Right ventricle myocardium superior (tissue), 1 donor: Measurements from ENCODE around the gene SGSM2. TPM values are rescaled to one million over a fixed set of nuclear protein-coding genes. Genes with fewer than 3 reads are reported as not detected.

Experiments used
- ATAC-seq: fragments of 200-7000 bp; cut with Tn5 transposase; one replicate; pipeline ENCODE4 v1.9.1; 2020; ENCODE audit warnings: mild to moderate bottlenecking; ENCODE audit not compliant: poor library complexity
- DNase-seq: peaks from one replicate; pipeline ENCODE4 v3.0.0-alpha.2; 2020
- intact Hi-C: fragments of 100-400 bp; cut with DNase I; formaldehyde crosslinking; loops from one replicate; pipeline ENCODE4 v1.11.2; 2022
- total RNA-seq: library from RNA; stranded (reverse); fragmentation: NEBNext Ultra II Directional; extraction: Animal tissue kit (Norgen Biotek cat#: 25700); gene quantifications from one replicate; pipeline ENCODE4 v1.2.1, GENCODE V29; 2021
- donor health status: DM: no; HTN: yes; CAD: no; lungs with severe emphysema.

SGSM2 gene
- total RNA-seq, 1 donor from 2014 or later = 23.0 TPM

DNA sequence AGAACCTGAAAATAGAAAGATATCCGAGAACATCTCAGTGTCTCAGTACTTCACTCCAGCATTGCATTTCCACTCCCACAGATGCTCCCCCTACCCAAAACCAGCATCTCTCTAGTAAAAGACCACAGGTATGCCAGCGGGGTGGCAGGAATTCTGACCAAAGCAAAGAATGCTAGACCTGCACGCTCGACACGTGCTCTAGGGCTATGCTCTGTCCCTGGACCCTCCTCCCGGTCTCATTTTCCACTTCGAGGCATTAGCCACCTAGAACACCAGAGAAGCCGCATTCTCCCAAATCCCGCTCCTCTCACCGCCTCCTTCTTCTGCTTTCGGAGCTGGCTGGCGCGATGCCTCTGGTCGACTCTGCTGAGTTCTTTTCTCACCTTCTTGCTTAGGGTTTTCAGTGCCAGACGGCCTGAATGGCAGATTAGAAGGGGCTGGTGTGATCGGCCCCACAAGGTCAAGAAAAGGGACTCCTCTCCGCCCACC is 1.5 kb upstream of the SGSM2 start:
- intact Hi-C loops = no loop called here
- DNase-seq (peak; percentile 47), ATAC-seq (no peak)

DNA sequence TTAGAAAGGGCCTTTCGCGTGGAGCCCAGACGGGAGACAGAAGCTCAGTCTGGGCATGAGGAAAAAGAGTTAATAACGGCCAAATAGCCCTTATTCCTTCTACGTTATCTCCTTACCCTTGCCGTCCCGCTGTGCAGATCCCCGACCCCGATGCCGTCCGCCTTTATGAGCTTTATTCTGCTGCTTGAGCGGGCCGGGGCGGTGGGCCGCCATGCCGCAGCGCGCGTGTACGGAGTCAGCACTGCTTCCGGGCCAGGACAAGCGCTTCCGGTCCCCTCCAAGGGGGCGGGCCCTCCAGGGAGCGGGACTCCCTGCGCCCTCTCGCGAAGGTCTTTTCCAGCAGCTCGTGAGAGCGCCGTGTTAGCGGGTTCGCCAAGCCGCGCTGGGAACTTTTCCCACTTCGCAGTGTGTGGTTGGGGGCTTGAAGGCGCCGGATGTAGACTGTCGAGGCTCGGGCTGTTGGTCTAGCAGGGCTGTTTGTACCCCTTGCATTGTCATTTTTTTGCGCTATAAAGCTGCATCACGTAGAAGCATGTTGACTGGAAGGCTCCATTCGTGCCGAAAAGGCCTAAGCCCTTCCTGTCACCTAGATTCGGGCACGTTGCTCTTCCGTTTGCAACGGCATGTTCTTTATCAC is 968 bp upstream of the SGSM2 start, which contains the start of gene TSR1:
Gene TSR1, minus strand, starts transcription at position 243 of the 637 bp plus-strand sequence. Its CDS starts 30 bp downstream, at position 213.
- peak; percentile 94 for DNase-seq
- intact Hi-C loops = no loop called here
- peak; percentile 97 for ATAC-seq

DNA sequence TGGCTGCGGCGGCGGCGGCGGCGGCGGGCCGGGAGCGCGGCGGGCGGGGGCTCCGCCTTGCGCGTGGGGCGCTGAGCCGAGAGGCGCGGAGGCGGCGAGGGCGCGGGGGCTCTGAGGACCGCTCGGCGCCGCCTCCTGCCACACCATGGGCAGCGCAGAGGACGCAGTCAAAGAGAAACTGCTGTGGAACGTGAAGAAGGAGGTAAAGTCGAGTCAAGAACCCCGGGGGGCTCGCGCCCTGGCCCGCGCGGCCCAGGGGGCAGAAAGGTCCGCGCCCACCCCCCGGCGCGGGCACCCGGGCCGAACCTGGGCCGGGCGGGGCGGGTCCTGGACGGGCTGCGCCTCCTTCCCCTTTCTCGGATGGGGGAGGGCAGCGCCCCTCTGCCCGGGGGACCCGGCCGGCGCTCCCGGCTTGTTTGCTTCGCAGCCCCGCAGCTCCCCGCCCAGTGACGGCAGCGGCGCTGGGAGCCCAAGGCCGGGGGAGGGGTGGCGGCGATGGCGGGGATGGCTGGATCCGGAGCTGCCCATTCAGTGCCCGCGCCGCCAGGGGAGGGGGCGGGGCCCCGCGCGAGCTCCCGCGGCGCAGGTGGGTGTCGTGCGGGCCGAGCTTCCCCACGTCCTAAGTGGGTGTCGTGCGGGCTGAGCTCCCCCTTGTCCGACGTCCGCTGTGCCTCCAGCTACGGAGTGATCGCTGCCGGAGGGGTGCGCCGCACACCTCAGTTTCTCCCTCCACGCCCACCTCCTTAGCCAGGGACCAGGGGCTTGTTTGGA is 428 bp downstream of the SGSM2 start:
- DNase-seq (peak; percentile 78), ATAC-seq (peak; percentile 61)
- intact Hi-C loops = no loop called here

DNA sequence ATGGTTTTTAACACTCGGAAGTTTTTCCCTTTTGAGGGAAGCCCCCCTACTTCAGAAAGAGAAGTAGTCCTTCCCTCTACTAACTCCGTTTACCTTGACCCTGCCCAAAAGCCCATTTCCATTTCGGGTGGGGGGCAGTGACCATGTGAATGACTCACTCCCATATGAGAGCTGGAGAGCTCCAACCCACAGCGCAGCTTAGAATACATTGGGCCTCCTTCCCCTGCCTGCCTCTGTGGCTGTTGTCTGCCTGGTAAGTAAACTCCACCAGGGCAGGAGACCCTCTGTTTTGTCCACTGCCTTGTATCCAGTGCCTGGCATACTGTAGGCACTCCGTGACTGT is 985 bp downstream of the SGSM2 start:
- ATAC-seq = no peak
- intact Hi-C loops = no loop called here
- DNase-seq = no peak

DNA sequence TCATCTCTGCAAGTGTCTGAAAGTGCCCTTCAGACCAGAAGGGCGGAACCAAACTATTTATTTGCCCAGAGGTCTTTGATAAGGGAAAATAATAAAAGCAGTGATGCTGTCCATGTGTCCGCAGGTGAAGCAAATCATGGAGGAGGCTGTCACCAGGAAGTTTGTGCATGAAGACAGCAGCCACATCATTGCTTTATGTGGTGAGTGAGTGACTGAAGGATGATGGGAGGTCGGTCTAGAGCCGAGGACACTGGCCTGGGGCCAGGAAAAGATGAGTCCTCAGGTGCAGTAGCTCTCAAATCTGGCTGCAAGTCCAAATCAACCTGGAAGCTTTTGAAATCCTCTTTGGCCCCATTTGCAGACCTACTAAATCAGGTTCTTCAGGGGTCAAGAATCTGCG is 6.1 kb downstream of the SGSM2 start:
- no peak for DNase-seq
- no peak for ATAC-seq
- intact Hi-C loops = no loop called here

DNA sequence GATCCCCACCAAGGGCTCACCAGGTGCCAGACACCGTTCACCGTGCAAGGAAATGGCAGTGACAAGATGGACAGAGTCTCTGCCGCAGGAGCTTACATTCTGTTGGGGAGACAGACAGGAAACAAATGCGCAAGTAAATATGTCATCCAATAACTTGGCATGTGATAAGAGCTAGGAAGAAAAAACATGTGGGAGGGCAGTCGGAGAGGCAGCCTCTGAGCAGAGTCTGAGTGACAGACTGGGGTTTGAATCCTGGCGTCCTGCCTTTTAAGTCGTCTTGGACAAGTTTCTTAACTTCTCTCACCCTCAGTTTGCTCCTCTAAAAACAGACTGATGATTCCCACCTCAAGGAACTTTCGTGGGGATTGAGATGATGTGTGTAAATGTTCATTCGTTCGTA is 7.2 kb downstream of the SGSM2 start:
- ATAC-seq (no peak), DNase-seq (no peak)
- intact Hi-C loops = no loop called here

DNA sequence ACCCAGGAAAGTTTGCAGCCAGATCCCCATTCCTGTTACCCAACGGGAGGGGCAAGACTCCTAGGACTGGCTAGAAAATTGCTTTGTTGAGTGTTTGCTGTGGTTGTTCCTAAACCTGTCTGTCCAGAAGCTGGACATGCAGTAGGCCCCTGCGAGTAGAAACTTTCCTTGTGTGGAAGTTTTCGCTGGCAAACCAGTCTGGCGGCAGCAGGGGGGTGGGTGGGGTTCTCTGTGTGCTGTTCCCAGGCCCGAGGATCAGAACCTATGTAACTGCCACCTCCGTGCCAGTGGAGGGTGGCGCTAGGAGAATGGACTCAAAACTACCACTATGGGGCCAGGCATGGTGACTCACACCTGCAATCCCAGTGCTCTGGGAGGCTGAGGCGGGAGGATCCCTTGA is 9.2 kb downstream of the SGSM2 start:
- DNase-seq (no peak), ATAC-seq (no peak)
- intact Hi-C loops = no loop called here

DNA sequence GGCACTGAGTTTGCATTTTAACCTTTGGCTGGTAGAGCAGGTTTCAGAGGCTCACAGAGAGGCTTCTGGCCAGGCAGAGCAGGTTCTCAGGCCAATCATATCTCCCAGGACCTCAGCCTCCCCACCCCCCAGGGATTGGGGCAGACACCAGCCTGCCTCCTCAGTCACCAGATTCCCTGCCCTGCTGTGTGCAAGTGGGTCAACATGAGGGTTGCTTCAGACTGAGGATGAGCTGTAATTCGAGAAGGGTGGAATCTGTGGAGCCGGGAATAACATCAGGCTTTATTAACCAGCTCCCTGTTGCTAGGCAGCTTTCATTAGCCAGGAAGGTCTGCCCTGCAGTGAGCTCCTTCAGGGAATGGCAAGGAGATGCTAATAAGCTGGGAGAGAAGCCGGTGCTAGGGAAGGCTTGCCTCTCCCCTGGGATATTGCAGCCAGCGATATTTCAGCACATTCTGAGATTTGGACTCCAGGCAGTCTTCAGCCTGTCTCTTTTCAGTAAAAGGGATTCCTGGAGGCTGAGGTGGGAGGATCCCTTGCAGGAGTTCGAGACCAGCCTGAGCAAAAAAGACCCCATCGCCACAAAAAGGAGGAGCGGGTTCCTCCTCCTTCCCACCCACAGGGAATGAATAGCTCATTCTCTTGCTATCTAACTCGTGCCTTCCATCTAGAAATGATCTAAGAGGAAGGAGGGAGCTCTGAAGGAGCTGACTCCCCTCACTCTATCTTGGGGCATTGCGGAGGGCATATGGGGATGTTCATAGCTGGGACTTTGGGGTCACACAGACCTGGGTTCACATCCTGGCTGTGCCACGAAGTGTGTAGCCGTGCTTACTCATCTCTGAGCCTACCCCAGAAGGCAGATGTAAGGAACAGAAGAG is 10.7 kb downstream of the SGSM2 start:
- DNase-seq = no peak
- peak; percentile 70 for ATAC-seq
- intact Hi-C loops = no loop called here

DNA sequence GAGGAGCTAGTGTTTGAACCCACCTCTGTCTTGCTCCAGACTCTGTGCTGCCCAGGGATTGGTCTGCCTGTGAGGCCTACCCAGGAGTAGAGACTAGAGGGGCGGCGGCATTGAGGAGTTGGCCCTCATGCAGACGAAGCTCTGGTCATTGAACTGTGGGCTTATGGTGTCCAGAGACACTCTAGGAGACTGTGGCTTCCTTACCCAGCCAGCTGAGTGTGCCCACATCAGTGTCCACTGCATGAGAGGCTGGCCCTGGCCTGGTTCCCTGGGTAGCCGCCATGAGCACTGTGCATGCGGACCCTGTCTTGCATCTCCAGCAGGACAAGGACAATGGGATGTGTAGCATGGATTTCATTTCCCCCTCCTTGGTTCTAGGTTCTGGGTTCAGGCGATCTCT is 14.0 kb downstream of the SGSM2 start:
- intact Hi-C loops = no loop called here
- ATAC-seq (no peak), DNase-seq (no peak)

DNA sequence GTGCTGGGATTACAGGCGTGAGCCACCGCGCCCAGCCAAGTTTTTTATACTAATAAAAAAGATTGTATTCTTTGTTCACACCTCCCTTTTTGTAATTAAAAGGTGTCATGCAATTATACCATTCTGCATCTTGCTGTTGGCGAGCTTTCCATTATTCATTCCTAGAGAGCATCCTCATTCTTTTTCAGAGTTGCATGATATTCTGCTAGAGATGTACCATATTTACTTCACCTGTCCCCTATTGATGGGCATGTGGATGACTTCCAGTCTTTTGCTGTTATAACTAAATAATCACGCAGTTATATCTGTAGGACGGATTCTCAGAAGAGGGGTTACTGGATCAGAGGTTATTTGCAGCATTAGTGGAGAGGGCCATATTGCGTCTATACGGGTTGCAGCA is 17.0 kb downstream of the SGSM2 start:
- ATAC-seq (no peak), DNase-seq (no peak)
- intact Hi-C loops = no loop called here

DNA sequence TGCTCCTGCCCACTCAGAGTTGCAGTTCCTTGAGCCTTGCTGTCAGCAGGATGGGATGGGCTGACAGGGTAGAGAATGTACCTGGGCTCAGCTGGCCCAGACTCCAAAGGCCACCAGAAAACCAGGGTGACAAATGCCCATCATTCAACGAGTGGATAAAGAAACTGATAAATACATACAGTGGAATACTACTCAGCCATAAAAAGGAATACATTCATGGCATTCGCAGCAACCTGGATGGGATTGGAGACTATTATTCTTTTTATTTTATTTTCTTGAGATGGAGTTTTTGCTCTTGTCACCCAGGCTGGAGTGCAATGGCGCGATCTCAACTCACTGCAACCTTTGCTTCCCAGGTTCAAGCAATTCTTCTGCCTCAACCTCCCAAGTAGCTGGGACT is 19.9 kb downstream of the SGSM2 start:
- intact Hi-C loops = no loop called here
- ATAC-seq (no peak), DNase-seq (no peak)

DNA sequence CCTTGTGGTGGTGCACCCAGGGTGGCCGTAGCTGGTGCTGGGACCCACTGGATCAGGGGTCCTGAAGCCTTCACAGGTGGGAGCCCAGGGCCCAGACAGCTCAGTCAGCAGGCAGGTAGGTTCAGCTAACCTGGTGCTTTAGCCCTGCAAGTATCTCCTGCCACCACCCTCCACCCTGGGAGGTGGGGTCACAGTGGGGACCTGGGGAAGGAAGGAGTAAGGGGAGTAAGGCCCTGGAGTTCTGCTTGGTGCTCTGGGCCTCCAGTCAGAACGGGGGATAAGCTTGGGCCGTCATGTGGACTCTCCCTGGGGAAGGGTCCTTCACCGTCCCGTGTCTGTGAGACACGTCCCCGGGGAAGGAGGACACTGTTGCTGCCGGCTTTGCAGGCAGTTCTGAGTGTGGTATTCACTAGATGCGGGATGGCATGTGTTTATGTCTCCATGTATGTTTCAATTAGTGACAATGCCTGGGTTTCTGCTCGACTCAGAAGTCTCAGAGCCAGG is 20.7 kb downstream of the SGSM2 start:
- DNase-seq = no peak
- intact Hi-C loops = no loop called here
- no peak for ATAC-seq

DNA sequence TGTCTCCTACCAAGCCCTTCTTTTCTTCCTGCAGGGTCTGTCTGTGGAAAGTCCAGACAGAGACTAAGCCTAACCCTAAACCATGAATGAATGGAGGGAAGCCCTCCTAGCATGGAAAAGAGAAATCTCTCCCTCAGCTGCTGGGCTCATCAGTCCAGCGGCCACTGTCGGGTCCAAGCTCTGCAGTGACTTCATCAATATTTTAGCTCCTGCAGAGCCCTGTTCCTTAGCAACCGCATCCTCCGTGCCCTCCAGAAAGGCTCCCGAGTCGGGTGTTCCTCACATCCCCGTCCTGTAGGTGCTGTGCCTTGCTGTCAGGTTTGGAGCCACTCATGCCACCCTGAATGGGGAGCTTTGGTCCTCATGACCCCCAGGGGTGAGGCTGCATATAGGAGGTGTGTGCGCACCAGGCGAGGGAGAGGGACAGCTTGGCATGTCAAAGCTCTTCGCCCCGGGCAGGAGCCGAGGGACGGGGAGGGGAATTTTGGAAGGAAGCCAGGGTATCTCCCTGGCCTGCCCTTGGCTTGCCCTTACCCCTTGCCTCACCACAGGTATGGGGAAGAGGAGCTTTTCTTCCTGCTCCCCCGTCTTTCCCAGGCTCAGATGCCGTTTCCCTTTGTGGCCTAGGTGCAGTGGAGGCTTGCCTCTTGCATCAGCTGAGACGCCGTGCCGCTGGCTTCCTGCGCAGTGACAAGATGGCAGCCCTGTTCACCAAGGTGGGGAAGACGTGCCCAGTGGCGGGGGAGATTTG is 23.9 kb downstream of the SGSM2 start:
- DNase-seq = no peak
- ATAC-seq = no peak
- intact Hi-C loops = no loop called here

DNA sequence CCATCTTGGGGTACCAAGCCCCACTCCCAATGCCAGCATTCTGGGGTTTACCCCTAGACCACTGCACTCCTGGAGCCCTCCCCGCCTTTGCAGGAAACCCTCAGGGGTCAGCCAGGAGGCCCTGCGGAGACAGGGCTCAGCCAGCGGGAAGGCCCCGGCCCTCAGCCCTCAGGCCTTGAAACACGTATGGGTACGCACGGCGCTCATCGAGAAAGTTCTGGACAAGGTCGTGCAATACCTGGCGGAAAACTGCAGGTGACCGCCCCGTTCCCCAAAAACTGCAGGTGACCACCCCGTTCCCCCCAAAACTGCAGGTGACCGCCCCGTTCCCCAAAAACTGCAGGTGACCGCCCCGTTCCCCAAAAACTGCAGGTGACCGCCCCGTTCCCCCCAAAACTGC is 24.7 kb downstream of the SGSM2 start:
- intact Hi-C loops = no loop called here
- ATAC-seq = no peak

DNA sequence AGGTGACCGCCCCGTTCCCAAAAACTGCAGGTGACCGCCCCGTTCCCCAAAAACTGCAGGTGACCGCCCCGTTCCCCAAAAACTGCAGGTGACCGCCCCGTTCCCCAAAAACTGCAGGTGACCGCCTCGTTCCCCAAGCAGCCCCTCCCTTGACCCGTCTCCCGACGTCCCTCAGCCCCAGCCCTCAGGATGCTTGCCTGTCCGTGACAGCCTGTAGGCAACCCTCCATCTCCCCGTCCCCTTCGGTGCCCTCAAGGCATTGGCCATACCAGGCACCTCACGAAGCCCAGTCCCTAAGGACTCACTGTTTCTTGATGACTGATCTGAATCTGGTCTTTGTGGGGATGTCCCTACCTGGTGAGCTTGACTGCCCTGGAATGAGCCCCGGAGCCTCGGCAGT is 25.1 kb downstream of the SGSM2 start:
- intact Hi-C loops = no loop called here
- ATAC-seq (no peak), DNase-seq (no peak)

More for the DNA sequence above, 24.7 kb downstream of the SGSM2 start:
- DNase-seq = no peak

DNA sequence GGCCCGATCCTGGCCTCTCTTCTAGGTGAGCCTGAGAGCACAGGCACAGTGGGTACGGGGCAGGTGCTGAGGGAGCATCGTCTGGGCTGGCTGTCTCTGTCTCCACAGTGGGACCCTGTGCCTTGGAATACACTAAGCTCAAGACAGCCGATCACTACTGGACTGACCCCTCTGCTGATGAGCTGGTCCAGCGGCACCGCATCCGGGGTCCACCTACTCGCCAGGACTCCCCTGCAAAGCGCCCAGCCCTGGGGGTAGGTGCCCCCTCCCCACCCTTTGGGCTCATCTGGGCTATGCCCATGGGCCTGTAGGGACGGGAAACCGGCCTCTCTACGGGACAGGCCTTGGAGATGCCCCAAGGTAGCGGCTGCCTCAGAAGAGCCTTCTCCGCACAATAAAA is 25.6 kb downstream of the SGSM2 start:
- ATAC-seq = no peak
- DNase-seq = no peak
- intact Hi-C loops = no loop called here

DNA sequence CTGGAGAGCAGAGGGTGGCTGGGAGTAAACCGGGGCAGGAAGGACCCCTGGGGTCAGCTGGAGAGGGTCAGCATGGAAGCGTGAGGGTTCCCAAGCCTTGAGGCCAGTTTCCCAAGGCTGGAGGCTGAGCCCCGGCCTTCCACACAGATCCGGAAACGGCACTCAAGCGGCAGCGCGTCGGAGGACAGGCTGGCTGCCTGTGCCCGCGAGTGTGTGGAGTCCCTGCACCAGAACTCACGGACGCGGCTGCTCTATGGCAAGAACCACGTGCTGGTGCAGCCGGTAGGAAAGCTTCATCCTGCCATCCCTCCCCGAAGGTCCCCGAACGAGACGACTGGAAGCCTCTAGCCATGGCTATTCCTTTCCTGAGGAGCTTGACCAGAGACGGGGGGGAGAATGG is 26.0 kb downstream of the SGSM2 start:
- intact Hi-C loops = no loop called here
- DNase-seq (no peak), ATAC-seq (no peak)

DNA sequence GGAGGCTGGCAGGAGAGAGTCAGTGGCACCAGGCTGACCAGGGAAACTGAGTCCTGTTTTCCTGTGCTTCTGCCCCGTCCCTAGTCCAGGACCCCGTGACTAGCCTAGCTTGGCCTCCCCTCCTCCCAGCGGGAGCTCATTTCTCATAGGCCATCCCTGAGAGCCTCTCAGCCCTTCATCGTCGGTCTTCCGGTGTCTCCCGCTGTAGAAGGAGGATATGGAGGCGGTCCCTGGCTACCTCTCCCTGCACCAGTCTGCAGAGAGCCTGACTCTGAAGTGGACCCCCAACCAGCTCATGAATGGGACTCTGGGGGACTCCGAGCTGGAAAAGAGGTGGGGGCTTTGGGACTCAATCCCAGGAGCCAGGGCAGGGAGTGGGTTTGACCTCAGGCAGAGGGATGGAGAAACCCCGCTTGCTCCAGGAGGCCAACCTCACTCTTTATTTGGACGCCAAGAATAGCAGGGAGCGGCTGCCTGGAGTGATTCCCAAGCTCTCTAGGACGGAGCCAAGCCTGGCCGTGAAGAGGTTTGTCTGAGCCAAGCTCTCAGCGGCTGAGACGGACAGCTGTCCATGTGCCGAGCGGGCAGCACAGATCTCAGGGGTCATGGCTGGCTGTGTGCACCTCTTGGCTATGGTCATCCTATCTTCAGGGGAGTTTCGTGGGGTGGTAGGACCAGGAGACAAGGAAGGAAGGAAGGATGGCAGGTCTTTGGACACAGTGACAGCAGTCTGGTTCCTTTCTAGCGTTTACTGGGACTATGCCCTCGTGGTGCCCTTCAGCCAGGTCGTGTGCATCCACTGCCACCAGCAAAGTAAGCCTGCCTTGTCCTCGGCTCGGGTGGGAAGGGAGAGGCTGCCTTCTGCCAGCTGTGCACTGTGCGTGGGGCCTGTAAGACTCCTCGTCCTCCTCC is 26.8 kb downstream of the SGSM2 start:
- intact Hi-C loops = no loop called here
- ATAC-seq = peak; percentile 80
- peak; percentile 78 for DNase-seq
